H1 (cell line): Measurements from ENCODE around the gene PMF1. TPM values are rescaled to one million over a fixed set of nuclear protein-coding genes. Genes with fewer than 3 reads are reported as not detected.

Source experiments
- CTCF ChIA-PET: fragments of 300-600 bp; sonication (Branson Sonifier 250); formaldehyde crosslinking; loops from one replicate; lab custom pipeline; 2021; ENCODE audit not compliant: partially characterized antibody; lab: Charles Lee
- POLR2A ChIA-PET: fragments of 300-600 bp; sonication (Branson Sonifier 250); formaldehyde crosslinking; loops from one replicate; lab custom pipeline; 2021; ENCODE audit warnings: inconsistent platforms; ENCODE audit not compliant: partially characterized antibody; lab: Charles Lee
- DNase-seq, 2 experiments: peaks; one replicate each; pipeline versions ENCODE4 v3.0.0 to v3.0.0-alpha.2; 2010 to 2022; ENCODE audit warnings: low spot score in 2 of 2, low read depth in 1 of 2, mixed read lengths in 1 of 2
- FAIRE-seq: peaks from 2 replicates; lab custom pipeline; 2011; peaks lifted over from hg19 to GRCh38; lab: Jason Lieb, UNC
- H2AFZ ChIP-seq: 2 replicates; pipeline ENCODE4 v1.8.1; 2012; ENCODE audit warnings: low read length, inconsistent platforms
- H2AK5ac ChIP-seq: 2 replicates; pipeline ENCODE4 v1.6.1; 2013; ENCODE audit warnings: low read depth, low read length
- H2BK120ac ChIP-seq: replicated peaks from 2 replicates; pipeline ENCODE3; 2013; ENCODE audit warnings: low read depth, low read length, inconsistent platforms
- H2BK12ac ChIP-seq: 2 replicates; pipeline ENCODE4 v1.6.1; 2013; ENCODE audit warnings: low read depth, low read length
- H2BK15ac ChIP-seq: 2 replicates; pipeline ENCODE4 v1.6.1; 2013; ENCODE audit warnings: low read length
- H2BK20ac ChIP-seq: 2 replicates; pipeline ENCODE4 v1.6.1; 2013; ENCODE audit warnings: low read length
- H2BK5ac ChIP-seq: 2 replicates; pipeline ENCODE4 v1.6.1; 2013; ENCODE audit warnings: low read depth, low read length
- H3K14ac ChIP-seq: 2 replicates; pipeline ENCODE4 v1.6.1; 2013; ENCODE audit warnings: inconsistent platforms; ENCODE audit not compliant: insufficient read length
- H3K18ac ChIP-seq: 2 replicates; pipeline ENCODE4 v1.6.1; 2013; ENCODE audit warnings: low read length; ENCODE audit errors: extremely low read depth
- H3K23ac ChIP-seq: 2 replicates; pipeline ENCODE4 v1.6.1; 2013; ENCODE audit warnings: inconsistent platforms; ENCODE audit not compliant: insufficient read length
- H3K23me2 ChIP-seq: 2 replicates; pipeline ENCODE4 v1.6.1; 2013; ENCODE audit warnings: low read depth, low read length
- H3K27ac ChIP-seq: 2 replicates; pipeline ENCODE4 v1.6.1; 2011; ENCODE audit warnings: low read depth, low read length, inconsistent platforms
- H3K27me3 ChIP-seq, 4 experiments: replicated peaks in 1 of 4; 1 replicate in 1 of 4; 2 replicates in 3 of 4; pipeline versions ENCODE4 v1.6.1 to v1.8.1; 2011 to 2013; ENCODE audit warnings: low read length in 3 of 4, mild to moderate bottlenecking in 3 of 4, inconsistent platforms in 2 of 4, mixed read lengths in 2 of 4, moderate library complexity in 1 of 4; ENCODE audit not compliant: control insufficient read depth in 3 of 4, insufficient read depth in 3 of 4; ENCODE audit errors: extremely low read depth in 1 of 4
- H3K36me3 ChIP-seq, 4 experiments: 2 replicates each; pipeline versions ENCODE4 v1.6.1 to v1.8.1; 2011 to 2013; ENCODE audit warnings: mild to moderate bottlenecking in 4 of 4, low read length in 3 of 4, moderate library complexity in 2 of 4, control low read depth in 1 of 4, inconsistent platforms in 1 of 4; ENCODE audit not compliant: insufficient read depth in 4 of 4, control insufficient read depth in 2 of 4
- H3K4ac ChIP-seq: replicated peaks from 2 replicates; pipeline ENCODE3; 2013; ENCODE audit warnings: low read length, low read depth, mixed read lengths, inconsistent platforms; ENCODE audit not compliant: insufficient read length
- H3K4me1 ChIP-seq, 4 experiments: replicated peaks in 1 of 4; 1 replicate in 1 of 4; 2 replicates in 3 of 4; pipeline versions ENCODE4 v1.6.1 to v1.8.1; 2011 to 2013; ENCODE audit warnings: low read length in 3 of 4, inconsistent platforms in 2 of 4, mixed read lengths in 1 of 4; ENCODE audit not compliant: insufficient read depth in 4 of 4, control insufficient read depth in 3 of 4
- H3K4me2 ChIP-seq, 2 experiments: 2 replicates each; pipeline versions ENCODE4 v1.6.1 to v1.8.1; 2011 to 2013; ENCODE audit warnings: low read depth in 2 of 2, low read length in 2 of 2, control low read depth in 1 of 2, inconsistent platforms in 1 of 2, mild to moderate bottlenecking in 1 of 2; ENCODE audit not compliant: insufficient read depth in 1 of 2
- H3K4me3 ChIP-seq, 4 experiments: fragments of 200-600, 300-600 bp in 1 of 4; sonication (generic), shearing (Covaris generic), sonication (Bioruptor Twin) in 1 of 4; 2 replicates each; pipeline versions ENCODE4 v1.5.1 to v1.8.1; 2011 to 2016; ENCODE audit warnings: low read length in 4 of 4, low read depth in 3 of 4, control low read depth in 2 of 4, inconsistent platforms in 2 of 4, mild to moderate bottlenecking in 2 of 4, mixed read lengths in 1 of 4, moderate library complexity in 1 of 4; ENCODE audit not compliant: insufficient read depth in 2 of 4; ENCODE audit errors: extremely low read depth in 1 of 4
- H3K56ac ChIP-seq: replicated peaks from 2 replicates; pipeline ENCODE3; 2013; ENCODE audit warnings: low read depth, mild to moderate bottlenecking, mixed read lengths, low read length, inconsistent platforms; ENCODE audit not compliant: insufficient read length
- H3K79me1 ChIP-seq: 2 replicates; pipeline ENCODE4 v1.6.1; 2013; ENCODE audit warnings: low read depth, low read length, control low read depth
- H3K79me2 ChIP-seq, 2 experiments: 2 replicates each; pipeline versions ENCODE4 v1.6.1 to v1.8.1; 2012 to 2013; ENCODE audit warnings: low read length in 2 of 2, mild to moderate bottlenecking in 2 of 2, inconsistent platforms in 1 of 2; ENCODE audit not compliant: insufficient read depth in 2 of 2, control insufficient read depth in 1 of 2
- H3K9ac ChIP-seq, 4 experiments: replicated peaks in 1 of 4; 1 replicate in 1 of 4; 2 replicates in 3 of 4; pipeline versions ENCODE4 v1.6.1 to v1.8.1; 2011 to 2013; ENCODE audit warnings: low read depth in 3 of 4, low read length in 3 of 4, control low read depth in 2 of 4, mild to moderate bottlenecking in 2 of 4, moderate library complexity in 2 of 4, inconsistent platforms in 1 of 4; ENCODE audit errors: extremely low read depth in 1 of 4
- H3K9me3 ChIP-seq, 2 experiments: 2 replicates each; pipeline versions ENCODE4 v1.6.1 to v1.8.1; 2012 to 2013; ENCODE audit warnings: mild to moderate bottlenecking in 2 of 2, moderate library complexity in 2 of 2, control low read depth in 1 of 2, inconsistent platforms in 1 of 2, low read depth in 1 of 2, low read length in 1 of 2, mixed read lengths in 1 of 2; ENCODE audit not compliant: insufficient read depth in 2 of 2
- H4K20me1 ChIP-seq, 2 experiments: replicated peaks in 1 of 2; 2 replicates each; pipeline versions ENCODE3 to v1.8.1; 2011 to 2013; ENCODE audit warnings: inconsistent platforms in 2 of 2, low read length in 2 of 2, mild to moderate bottlenecking in 1 of 2; ENCODE audit not compliant: insufficient read depth in 2 of 2, control insufficient read depth in 1 of 2
- H4K5ac ChIP-seq: 2 replicates; pipeline ENCODE4 v1.6.1; 2013; ENCODE audit warnings: low read length, low read depth, mixed read lengths, inconsistent platforms; ENCODE audit not compliant: insufficient read length
- H4K8ac ChIP-seq: 2 replicates; pipeline ENCODE4 v1.8.0; 2013; ENCODE audit warnings: mild to moderate bottlenecking, moderate library complexity, low read length, inconsistent platforms; ENCODE audit not compliant: insufficient read depth; ENCODE audit errors: extremely low read depth
- H4K91ac ChIP-seq: replicated peaks from 2 replicates; pipeline ENCODE3; 2013; ENCODE audit warnings: low read length, mixed read lengths, inconsistent platforms; ENCODE audit not compliant: insufficient read length
- CHD2 ChIP-seq: IDR thresholded peaks from 2 replicates; pipeline ENCODE4 v1.6.1; 2012; ENCODE audit warnings: low read length, improper control_type of control experiment
- EGR1 ChIP-seq: IDR thresholded peaks from 2 replicates; pipeline ENCODE4 v1.6.1; 2011; ENCODE audit warnings: low read depth, low read length, borderline replicate concordance
- EZH2 ChIP-seq: fragments of 200-600 bp; sonication (generic); IDR thresholded peaks from 2 replicates; pipeline ENCODE4 v1.7.1; 2012; ENCODE audit warnings: low read depth, mild to moderate bottlenecking, moderate library complexity, low read length, inconsistent platforms; ENCODE audit not compliant: severe bottlenecking
- HDAC2 ChIP-seq, 2 experiments: fragments of 300-600 bp in 1 of 2; sonication (generic) in 1 of 2; IDR thresholded peaks; 2 replicates each; pipeline ENCODE4 v1.6.1; 2011 to 2012; ENCODE audit warnings: low read depth in 2 of 2, low read length in 2 of 2, mild to moderate bottlenecking in 2 of 2, moderate library complexity in 2 of 2, borderline replicate concordance in 1 of 2, inconsistent platforms in 1 of 2
- JUND ChIP-seq: IDR thresholded peaks from 2 replicates; pipeline ENCODE4 v1.6.1; 2011; ENCODE audit warnings: mild to moderate bottlenecking, improper control_type of control experiment, low read length
- RNF2 ChIP-seq: fragments of 200-900, 300-1000 bp; sonication (generic); IDR thresholded peaks from 2 replicates; pipeline ENCODE4 v1.7.1; 2016; ENCODE audit warnings: borderline replicate concordance, low read depth, mild to moderate bottlenecking, antibody characterized with exemption, low read length; ENCODE audit not compliant: poor library complexity, severe bottlenecking; ENCODE audit errors: missing control alignments
- RXRA ChIP-seq: IDR thresholded peaks from 2 replicates; pipeline ENCODE4 v1.6.1; 2011; ENCODE audit warnings: low read depth, mild to moderate bottlenecking, low read length, moderate library complexity; ENCODE audit not compliant: insufficient read depth
- SP2 ChIP-seq: IDR thresholded peaks from 2 replicates; pipeline ENCODE4 v1.6.1; 2012; ENCODE audit warnings: mild to moderate bottlenecking, low read length, inconsistent platforms
- TAF1 ChIP-seq: IDR thresholded peaks from 2 replicates; pipeline ENCODE4 v1.6.1; 2011; ENCODE audit warnings: mild to moderate bottlenecking, low read depth, low read length
- WGBS, 2 experiments: shearing (Covaris generic) in 1 of 2; methylation state at CpG; one replicate each; pipeline versions ENCODE4 v1.1.6 to v1.1.7; 2013 to 2015; ENCODE audit warnings: low lambda C conversion rate in 2 of 2, mixed read lengths in 2 of 2, inconsistent platforms in 1 of 2, low coverage in 1 of 2, missing lambda C conversion rate in 1 of 2; ENCODE audit not compliant: insufficient replicate concordance in 2 of 2, insufficient coverage in 1 of 2, insufficient read length in 1 of 2; ENCODE audit errors: extremely low coverage in 1 of 2, missing lambda C conversion rate in 1 of 2; 5-methylcytosine and 5-hydroxymethylcytosine counted together
- polyA plus RNA-seq, 7 experiments: library from polyadenylated mRNA; depleted of rRNA in 3 of 7; stranded (reverse) in 5 of 7; unstranded in 2 of 7; fragments of >200 nt in 5 of 7; fragments of 200-250 nt in 2 of 7; gene quantifications; 1 replicate in 5 of 7; 2 replicates in 1 of 7; 4 replicates in 1 of 7; pipeline versions ENCODE4 v1.2.1 to v1.2.3, GENCODE V29; 2011 to 2013; ENCODE audit warnings: missing spikeins in 2 of 7, mixed read lengths in 2 of 7
- total RNA-seq: library from RNA; stranded (reverse); fragmentation: NEBNext Ultra II Directional; extraction: Animal tissue kit (Norgen Biotek cat#: 25700); gene quantifications from 2 replicates; pipeline ENCODE4 v1.2.1, GENCODE V29; 2021
- TF ChIP-seq, protein P1 (sequence below): IDR thresholded peaks from 2 replicates; pipeline ENCODE4 v1.6.1; 2012; ENCODE audit warnings: inconsistent platforms

The PMF1 gene
- total and polyA plus RNA-seq, 2 of the 8 experiments (the other 6 are each of a cell fraction or from before 2014, with no cell fraction given) = 113 to 296 TPM

DNA sequence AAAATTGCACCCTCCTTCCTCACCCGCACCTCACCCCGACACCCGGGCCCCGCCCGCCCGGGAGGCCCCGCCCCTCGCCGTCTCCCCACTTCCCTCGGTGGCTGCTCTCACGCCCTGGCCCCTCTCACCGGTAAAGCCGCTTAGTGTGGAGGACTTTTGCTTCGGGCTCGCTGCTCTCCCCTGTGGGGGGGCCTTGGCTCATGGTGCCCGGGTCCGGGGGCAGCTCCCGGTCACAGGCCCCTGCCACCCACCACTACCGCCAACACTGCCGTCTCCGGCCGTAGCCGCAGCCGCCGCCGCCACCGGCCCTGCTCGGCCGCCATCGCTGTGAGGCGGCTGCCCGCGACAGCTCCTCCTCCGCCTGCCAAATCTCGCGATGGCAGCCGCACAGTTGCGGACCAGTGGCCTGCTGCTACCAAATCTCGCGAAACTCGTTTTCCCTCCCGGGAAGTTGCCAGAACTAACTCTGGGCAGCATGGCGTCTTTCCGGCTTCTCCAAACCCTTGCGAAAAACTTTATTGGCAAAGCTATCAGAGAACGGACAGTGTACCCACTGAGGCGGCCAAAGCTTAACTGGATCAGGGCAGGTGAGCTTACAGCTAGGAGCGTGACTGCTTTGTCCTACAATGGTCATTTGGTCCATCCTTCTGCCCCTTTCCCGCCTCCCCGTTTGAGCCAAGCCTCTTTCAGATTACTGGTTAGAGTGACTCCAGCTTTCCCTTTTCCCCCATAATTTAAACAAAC lies 69.8 kb downstream of the PMF1 start, which contains the start of gene SMG5:
TSS of gene SMG5 (minus strand) at position 347 of the 744 bp plus-strand sequence. CDS start at position 202, 145 bp downstream.
- H4K20me1 ChIP-seq = peaks cover 3 to 17% of the 10 kb centered on the region in 2 experiments
- CTCF ChIA-PET = interaction anchor here (0.7 to 5.3 kb wide), 15 partner anchors 12 to 1032 kb away, joined by 3 to 25 read pairs (median 3); no protein-coding TSS in a partner anchor
- TF ChIP-seq SP2 (no peak), EGR1 (no peak), RXRA (no peak), HDAC2 (IDR thresholded peaks at IDR 0.05; ENCODE audit: borderline replicate concordance in 1 of 2, low read depth in 2 of 2, low read length in 2 of 2) (peak; percentile 64 to 73; a peak in 1 of 4 replicates), CHD2 (peak; percentile 100), EZH2 (no peak), RNF2 (no peak), TAF1 (peak; percentile 97), JUND (no peak)
- TF ChIP-seq, protein P1, sequence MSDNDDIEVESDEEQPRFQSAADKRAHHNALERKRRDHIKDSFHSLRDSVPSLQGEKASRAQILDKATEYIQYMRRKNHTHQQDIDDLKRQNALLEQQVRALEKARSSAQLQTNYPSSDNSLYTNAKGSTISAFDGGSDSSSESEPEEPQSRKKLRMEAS = peak; percentile 85

More for the DNA sequence above, 69.8 kb downstream of the PMF1 start, which contains the start of gene SMG5:
- Histone ChIP-seq H3K9me3 (no peaks in the 10 kb centered on the region), H2BK20ac (no peak within 1 kb of the TSS), H3K4me2 (peak within 1 kb of the TSS; percentile 91 to 92), H3K14ac (no peak within 1 kb of the TSS), H3K18ac (peak within 1 kb of the TSS; percentile 63; the same call in 1 of the 2 replicates), H3K79me2 (peaks cover 23 to 37% of the 10 kb centered on the region in 2 experiments), H3K9ac (peak within 1 kb of the TSS; percentile 92 to 97 (median 96)), H2AK5ac (no peak within 1 kb of the TSS; the same call in 1 of the 2 replicates), H3K79me1 (peaks cover 10% of the 10 kb centered on the region), H4K5ac (peak within 1 kb of the TSS; percentile 65), H2BK15ac (no peak within 1 kb of the TSS; the same call in 1 of the 2 replicates), H3K4me1 (peaks cover 0 to 10% (median 3%) of the 10 kb centered on the region in 4 experiments; a peak in 2 of 7 replicates), H3K4me3 (peak within 1 kb of the TSS; percentile 74 to 93 (median 85)), H3K4ac (no peak within 1 kb of the TSS), H3K27ac (peak within 1 kb of the TSS; percentile 90), H3K27me3 (no peaks in the 10 kb centered on the region), H3K23ac (no peak within 1 kb of the TSS), H2BK120ac (no peak within 1 kb of the TSS), H2BK12ac (no peak within 1 kb of the TSS), H3K36me3 (peaks cover 9 to 21% (median 16%) of the 10 kb centered on the region in 4 experiments; a peak in 7 of 8 replicates), H3K23me2 (peaks cover 13% of the 10 kb centered on the region), H3K56ac (peak within 1 kb of the TSS; percentile 85), H2AFZ (peak within 1 kb of the TSS; percentile 45), H4K91ac (peak within 1 kb of the TSS; percentile 20), H4K8ac (peak within 1 kb of the TSS; percentile 98; the same call in 1 of the 2 replicates), H2BK5ac (peak within 1 kb of the TSS; percentile 93)
- DNase-seq (peak; percentile 94 to 96), FAIRE-seq (peak; percentile 75)
- WGBS, 2 experiments = 2% methylated on average over 46 of the region's 50 CpGs; no CpG with 5 or more reads in 1 of the 2 experiments
- POLR2A ChIA-PET = interaction anchor here (0.7 to 17.4 kb wide), 29 partner anchors 9 to 370 kb away, joined by 3 to 221 read pairs (median 5); partner anchors contain the start of genes BGLAP, CCT3, GLMP and PAQR6
